ENCODE measurements around the gene SOS2. TPM values are rescaled to one million over a fixed set of nuclear protein-coding genes. Genes with fewer than 3 reads are reported as not detected.

SOS2 gene
- total and polyA plus RNA-seq, 10 of the 15 experiments (the other 5 are each of a cell fraction or from before 2014, with no cell fraction given), result 2.1 to 16.8 (median 8.4) TPM

DNA sequence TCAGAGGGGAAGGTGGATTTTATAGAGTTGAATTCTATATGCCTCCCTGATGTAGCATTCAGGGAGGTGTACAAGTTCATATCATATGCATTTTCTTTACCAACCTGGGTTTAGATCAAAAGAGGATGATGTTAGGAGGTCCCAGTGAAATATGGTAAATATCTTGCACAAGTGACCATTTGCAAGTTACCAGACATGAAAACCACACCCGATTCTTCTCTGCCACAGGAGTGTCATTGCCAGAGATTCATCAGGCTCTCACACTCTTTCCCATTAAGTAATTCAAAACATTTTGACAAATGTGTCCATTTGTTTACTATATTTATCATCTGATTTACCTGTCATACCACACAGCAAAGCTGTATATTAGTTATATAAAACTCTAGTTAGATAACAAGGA, 159.0 kb downstream of the SOS2 start:
- Histone ChIP-seq H3K4me2 (ENCODE audit: control insufficient read depth, insufficient read depth) (no peak overlapping the region), H3K9ac (ENCODE audit: control insufficient read depth, insufficient read depth, low read length) (no peak overlapping the region), H3K27ac (ENCODE audit: control insufficient read depth, insufficient read depth) (no peak overlapping the region), H3K79me2 (ENCODE audit: control insufficient read depth, insufficient read depth, low read length) (no peaks in the 10 kb centered on the region), H3K27me3 (replicated peaks in 1 of 2; ENCODE audit: control insufficient read depth in 2 of 2, insufficient read depth in 2 of 2, low read length in 1 of 2) (no peaks in the 10 kb centered on the region), H4K20me1 (ENCODE audit: control insufficient read depth, insufficient read depth) (no peaks in the 10 kb centered on the region), H3K4me1 (ENCODE audit: control insufficient read depth, insufficient read depth, low read length) (peaks cover 6% of the 10 kb centered on the region), H2AFZ (ENCODE audit: control insufficient read depth, low read depth, low read length) (no peak overlapping the region), H3K36me3 (ENCODE audit: control insufficient read depth in 2 of 2, insufficient read depth in 2 of 2, low read length in 1 of 2) (no peaks in the 10 kb centered on the region; a peak in 1 of 4 replicates), H3K4me3 (no peak overlapping the region), H3K9me3 (replicated peaks; ENCODE audit: control insufficient read depth, insufficient read depth, low read length) (no peaks in the 10 kb centered on the region)
- no peak for DNase-seq (ENCODE audit: low read depth, low spot score)
- ChIA-PET POLR2A (interaction anchor here (0.8 to 3.9 kb wide), 4 partner anchors 9 to 13 kb away, joined by 3 to 27 read pairs (median 6); no protein-coding TSS in a partner anchor), CTCF (interaction anchor here (1.0 to 2.9 kb wide), 3 partner anchors 10 to 34 kb away, joined by 3 to 10 read pairs (median 4); no protein-coding TSS in a partner anchor), RAD21 (ENCODE audit: unreplicated experiment) (interaction anchor here (1.6 to 2.4 kb wide), 6 partner anchors 9 to 209 kb away, joined by 4 to 18 read pairs (median 6); no protein-coding TSS in a partner anchor), SMC1A (ENCODE audit: uncharacterized antibody, unreplicated experiment) (interaction anchor here (0.7 to 3.2 kb wide), 8 partner anchors 9 to 204 kb away, joined by 3 to 27 read pairs (median 4); no protein-coding TSS in a partner anchor)
- intact Hi-C loops (cut with micrococcal nuclease; ENCODE audit: unreplicated experiment) (no loop called here), in situ Hi-C loops (cut with MboI) (no loop called here)
- BruUV-seq (replicated peaks), result no TSS peak
- ATAC-seq, result no peak
- no peak for FAIRE-seq
- TF ChIP-seq SMC3 (IDR thresholded peaks at IDR 0.05; ENCODE audit: borderline replicate concordance, low read length), result no peak
- no peak for TF ChIP-seq EP300 (IDR thresholded peaks at IDR 0.05; ENCODE audit: borderline replicate concordance in 1 of 2, control insufficient read depth in 1 of 2, low read depth in 2 of 2, low read length in 2 of 2)
- TF ChIP-seq, protein P1, sequence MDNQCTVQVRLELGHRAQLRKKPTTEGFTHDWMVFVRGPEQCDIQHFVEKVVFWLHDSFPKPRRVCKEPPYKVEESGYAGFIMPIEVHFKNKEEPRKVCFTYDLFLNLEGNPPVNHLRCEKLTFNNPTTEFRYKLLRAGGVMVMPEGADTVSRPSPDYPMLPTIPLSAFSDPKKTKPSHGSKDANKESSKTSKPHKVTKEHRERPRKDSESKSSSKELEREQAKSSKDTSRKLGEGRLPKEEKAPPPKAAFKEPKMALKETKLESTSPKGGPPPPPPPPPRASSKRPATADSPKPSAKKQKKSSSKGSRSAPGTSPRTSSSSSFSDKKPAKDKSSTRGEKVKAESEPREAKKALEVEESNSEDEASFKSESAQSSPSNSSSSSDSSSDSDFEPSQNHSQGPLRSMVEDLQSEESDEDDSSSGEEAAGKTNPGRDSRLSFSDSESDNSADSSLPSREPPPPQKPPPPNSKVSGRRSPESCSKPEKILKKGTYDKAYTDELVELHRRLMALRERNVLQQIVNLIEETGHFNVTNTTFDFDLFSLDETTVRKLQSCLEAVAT (IDR thresholded peaks at IDR 0.05), result no peak
- no peak for TF ChIP-seq HCFC1 (IDR thresholded peaks at IDR 0.05; ENCODE audit: low read length)
- TF ChIP-seq CHD2 (IDR thresholded peaks at IDR 0.05; ENCODE audit: borderline replicate concordance, low read depth, low read length), result no peak
- TF ChIP-seq HDAC6 (IDR thresholded peaks at IDR 0.05; ENCODE audit: unreplicated experiment), result no peak
- TF ChIP-seq TCF12 (IDR thresholded peaks at IDR 0.05; ENCODE audit: low read depth, low read length), result no peak
- no peak for TF ChIP-seq CEBPB (IDR thresholded peaks at IDR 0.05; ENCODE audit: borderline replicate concordance in 1 of 2, low read depth in 2 of 2, low read length in 2 of 2)
- TF ChIP-seq POLR2AphosphoS2 (IDR thresholded peaks at IDR 0.05; ENCODE audit: low read depth, low read length), result no peak
- no peak for TF ChIP-seq SIX5 (IDR thresholded peaks at IDR 0.05; ENCODE audit: low read depth, low read length, severe bottlenecking)
- TF ChIP-seq NR2F1 (conservative IDR thresholded peaks at IDR 0.05), result no peak
- TF ChIP-seq ZNF622 (IDR thresholded peaks at IDR 0.05), result no peak
- TF ChIP-seq NRF1 (conservative IDR thresholded peaks at IDR 0.05; ENCODE audit: low read depth, low read length), result no peak
- TF ChIP-seq FOS (IDR thresholded peaks at IDR 0.05; ENCODE audit: borderline replicate concordance, extremely low read depth, insufficient read length), result no peak
- 95% methylated on average over 1 of the region's 1 CpG for WGBS (ENCODE audit: insufficient coverage, insufficient replicate concordance, low lambda C conversion rate, missing lambda C conversion rate)
